ENCODE results near the gene ACTR1B.
"Not testable (repeated sequence)": the region's sequence is repeated elsewhere in the genome, so short reads cannot be mapped to it uniquely, and the experiment has no call there.

The ACTR1B gene

GRCh38 chr2:97657986-97658690 lies 5.7 kb downstream of the ACTR1B start:
- no peak for DNase-seq

- DNase-seq, result no peak
These were observed 6.8 kb downstream of the ACTR1B start for GRCh38 chr2:97656905-97657587.

- DNase-seq, result no peak
These were observed 7.6 kb downstream of the ACTR1B start for GRCh38 chr2:97656129-97656755.

GRCh38 chr2:97654791-97655190 lies 9.1 kb downstream of the ACTR1B start:
- no peak for DNase-seq

- no peak for DNase-seq
These were observed 9.5 kb downstream of the ACTR1B start for GRCh38 chr2:97654309-97654708.

GRCh38 chr2:97653874-97654273 lies 10.0 kb downstream of the ACTR1B start:
- no peak for DNase-seq

GRCh38 chr2:97653473-97653872 lies 10.4 kb downstream of the ACTR1B start:
- DNase-seq, result no peak

GRCh38 chr2:97651114-97651513 lies 12.7 kb downstream of the ACTR1B start:
- DNase-seq, result no peak

- no peak for DNase-seq
These were observed 16.9 kb downstream of the ACTR1B start for GRCh38 chr2:97646977-97647376.

GRCh38 chr2:97645695-97646629 lies 17.9 kb downstream of the ACTR1B start, which contains the start of gene COX5B:
COX5B (plus strand) TSS chr2:97646062; CDS start chr2:97646087, 25 bp downstream.
- DNase-seq, result peak; percentile 99

GRCh38 chr2:97645112-97645694 lies 18.6 kb downstream of the ACTR1B start:
- no peak for DNase-seq

- no peak for DNase-seq
These were observed 19.7 kb downstream of the ACTR1B start for GRCh38 chr2:97644023-97644717.

- DNase-seq, result not testable (repeated sequence)
These were observed 37.8 kb downstream of the ACTR1B start for GRCh38 chr2:97626049-97626430.

GRCh38 chr2:97625354-97626048 lies 38.3 kb downstream of the ACTR1B start:
- DNase-seq, result not testable (repeated sequence)

GRCh38 chr2:97622976-97623375 lies 40.9 kb downstream of the ACTR1B start:
- not testable (repeated sequence) for DNase-seq

- DNase-seq, result not testable (repeated sequence)
These were observed 43.4 kb downstream of the ACTR1B start for GRCh38 chr2:97620492-97620891.

- DNase-seq, result not testable (repeated sequence)
These were observed 44.7 kb downstream of the ACTR1B start for GRCh38 chr2:97618939-97619827.

- no peak for DNase-seq
These were observed 45.9 kb downstream of the ACTR1B start for GRCh38 chr2:97617911-97618310.

GRCh38 chr2:97615746-97616145 lies 48.1 kb downstream of the ACTR1B start:
- DNase-seq, result not testable (repeated sequence)

- DNase-seq, result not testable (repeated sequence)
These were observed 51.9 kb downstream of the ACTR1B start for GRCh38 chr2:97611895-97612294.
